Stimulated activated CD8-positive, alpha-beta memory T cell treated with anti-CD3 and anti-CD28 coated beads, Interleukin-4, amount 100 ng/mL, for 4 hours (primary cell): Measurements from ENCODE around the gene SIGLEC14.
"Not testable (repeated sequence)": the region's sequence is repeated elsewhere in the genome, so short reads cannot be mapped to it uniquely, and the experiment has no call there.

Source experiments
- DNase-seq, 2 donors: peaks; one replicate each; pipeline ENCODE4 v3.0.0-alpha.2; 2020; ENCODE audit warnings: low read depth in 2 of 2, low spot score in 1 of 2

Gene SIGLEC14

DNA sequence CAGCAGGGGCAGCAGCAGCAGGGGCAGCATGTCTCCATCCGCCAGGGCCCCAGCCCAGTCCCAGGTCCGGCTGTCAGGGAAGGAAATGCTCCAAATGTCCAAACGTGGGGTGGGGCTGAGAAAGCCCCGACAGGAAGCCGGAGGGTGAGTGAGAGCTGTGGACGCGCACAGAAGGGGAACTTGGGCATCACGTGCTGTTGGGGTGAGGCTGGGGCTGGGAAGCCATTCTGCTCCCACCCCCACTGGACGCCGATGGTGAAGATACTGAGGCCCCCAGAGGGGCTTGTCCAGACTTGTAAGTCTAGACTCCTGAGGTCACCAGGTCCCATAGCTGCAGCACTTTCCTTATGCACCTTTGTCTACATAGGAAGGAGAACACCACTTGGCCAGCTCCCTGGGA lies at the start of gene SIGLEC14:
SIGLEC14 (minus strand) TSS at position 96 of the 400 bp plus-strand sequence; CDS start at position 30, 66 bp downstream.
- DNase-seq = not testable (repeated sequence)

- no peak for DNase-seq
Measured at GRCh38 chr19:51695702-51696315, 49.2 kb upstream of the SIGLEC14 start.

DNA sequence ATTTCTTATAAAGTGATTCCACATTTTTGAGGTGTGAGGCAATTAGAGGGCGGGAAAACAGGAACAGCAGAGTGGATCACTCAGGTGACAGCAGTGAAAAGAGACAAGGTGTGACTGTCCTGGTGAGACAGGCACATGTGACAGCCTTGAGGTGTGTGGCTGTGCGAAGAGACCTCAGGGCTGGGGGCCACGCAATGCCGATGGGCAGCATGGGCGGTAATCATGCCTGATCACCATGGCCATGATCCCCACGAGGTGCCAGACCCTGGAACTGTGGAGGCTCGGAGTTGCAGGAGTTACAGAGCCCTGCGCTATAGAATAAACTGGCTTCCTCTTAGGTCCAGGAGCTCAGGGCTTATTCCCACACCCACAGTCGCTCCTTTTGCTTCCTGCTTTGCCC lies 48.5 kb upstream of the SIGLEC14 start:
- no peak for DNase-seq

DNA sequence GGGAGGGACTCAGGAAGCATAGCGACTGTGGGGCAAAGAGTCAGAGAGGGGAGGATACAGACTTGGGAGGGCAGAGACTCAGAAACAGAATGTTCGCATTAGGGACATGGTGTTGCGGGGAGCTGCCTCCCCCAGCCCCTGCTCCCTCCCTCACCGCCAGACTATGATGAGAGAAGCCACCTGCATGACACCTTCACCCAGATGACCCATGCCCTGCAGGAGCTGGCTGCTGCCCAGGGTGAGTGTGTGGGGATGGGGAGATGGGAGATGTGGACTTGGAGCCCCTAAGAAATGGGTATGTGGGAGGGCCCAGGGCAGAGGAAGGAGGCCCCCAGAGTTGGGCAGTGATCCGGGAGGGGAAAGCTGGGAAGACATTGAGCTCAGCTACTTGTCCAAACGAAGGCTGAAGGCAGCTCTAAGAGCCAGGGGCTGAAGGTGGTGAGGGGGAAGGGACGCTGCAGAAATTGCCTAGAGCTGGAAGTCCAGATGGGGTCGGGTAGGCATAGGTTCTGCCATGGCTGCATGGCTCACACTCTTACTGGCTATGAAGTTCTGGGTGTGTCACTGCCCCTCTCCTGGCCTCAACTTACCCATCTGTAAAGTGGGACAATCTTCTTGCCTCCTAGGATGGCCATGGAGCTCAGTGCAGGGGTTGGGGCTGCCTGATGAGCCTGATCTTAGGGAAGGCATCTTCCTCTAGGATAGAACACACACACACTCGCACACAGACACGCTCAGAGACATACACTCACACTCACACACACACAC lies 47.9 kb upstream of the SIGLEC14 start:
- no peak for DNase-seq

DNA sequence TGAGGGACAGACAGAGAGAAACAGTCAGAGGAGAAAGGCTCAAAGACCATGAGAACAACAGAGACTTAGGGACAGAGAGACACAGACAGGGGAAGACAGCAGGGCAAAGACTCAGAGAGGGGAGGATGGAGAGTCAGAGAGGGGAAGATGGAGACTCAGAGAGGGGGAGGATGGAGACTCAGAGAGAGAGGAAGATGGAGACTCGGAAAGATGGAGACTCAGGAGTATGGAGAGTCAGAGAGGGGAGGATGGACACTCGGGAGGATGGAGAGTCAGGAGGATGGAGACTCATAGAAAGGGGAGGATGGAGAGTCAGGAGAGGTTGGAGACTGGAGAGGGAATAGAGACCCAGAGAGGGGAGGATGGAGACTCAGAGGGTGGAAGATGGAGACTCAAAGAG lies 47.2 kb upstream of the SIGLEC14 start:
- no peak for DNase-seq

GRCh38 chr19:51693260-51693659 lies 46.6 kb upstream of the SIGLEC14 start, which contains the start of gene SPACA6:
Gene SPACA6, plus strand, starts transcription at chr19:51693330. Its CDS starts 197 bp downstream, at chr19:51693527.
- no peak for DNase-seq

DNA sequence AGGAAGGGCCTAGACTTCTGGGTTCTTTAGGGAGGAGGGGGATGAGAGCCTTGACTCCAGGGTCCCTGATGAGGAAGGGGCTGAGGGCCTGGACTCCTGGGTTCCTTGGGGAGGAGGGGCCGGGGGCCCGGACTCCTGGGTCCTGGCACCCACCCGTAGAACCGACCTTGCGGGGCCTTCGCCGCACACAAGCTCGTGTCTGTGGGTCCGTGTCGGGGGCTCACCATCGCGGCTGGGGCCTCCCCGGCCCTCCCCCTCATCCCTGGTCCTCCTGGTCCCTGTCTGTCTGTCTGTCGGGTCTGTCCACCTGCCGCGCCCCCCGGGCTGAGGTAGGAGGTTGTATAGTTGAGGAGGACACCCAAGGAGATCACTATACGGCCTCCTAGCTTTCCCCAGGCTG lies 45.8 kb upstream of the SIGLEC14 start:
- DNase-seq = no peak

GRCh38 chr19:51691584-51692428 lies 45.2 kb upstream of the SIGLEC14 start:
- no peak for DNase-seq

DNA sequence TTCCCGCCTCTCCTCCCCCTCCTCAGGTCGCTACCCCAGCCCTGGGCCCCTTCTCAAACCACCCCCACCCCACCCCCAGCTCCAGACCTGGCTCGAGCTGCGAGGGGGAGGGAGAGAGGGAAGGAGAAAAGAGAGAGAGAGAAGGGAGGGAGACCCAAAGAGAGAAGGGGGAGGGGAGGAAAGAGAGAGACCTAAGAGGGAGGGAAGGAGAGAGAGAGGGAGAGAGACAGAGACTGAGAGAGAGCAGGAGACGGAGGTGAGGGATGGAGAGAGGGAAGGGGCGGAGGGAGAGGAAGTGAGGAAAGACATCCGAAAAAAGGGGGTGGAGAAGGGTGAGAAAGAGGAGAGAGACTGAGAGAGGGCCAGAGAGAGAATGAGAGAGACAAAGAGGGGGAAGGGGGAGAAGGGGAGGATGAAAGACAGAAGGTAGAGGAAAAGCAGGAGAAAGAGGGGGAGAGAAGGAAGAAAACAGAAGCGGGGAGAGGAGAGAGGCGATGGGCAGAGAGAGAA lies 44.5 kb upstream of the SIGLEC14 start:
- DNase-seq = no peak

- DNase-seq = peak in 1 of 2 donors; percentile 24
Measured at GRCh38 chr19:51690454-51691073, 43.9 kb upstream of the SIGLEC14 start.

DNA sequence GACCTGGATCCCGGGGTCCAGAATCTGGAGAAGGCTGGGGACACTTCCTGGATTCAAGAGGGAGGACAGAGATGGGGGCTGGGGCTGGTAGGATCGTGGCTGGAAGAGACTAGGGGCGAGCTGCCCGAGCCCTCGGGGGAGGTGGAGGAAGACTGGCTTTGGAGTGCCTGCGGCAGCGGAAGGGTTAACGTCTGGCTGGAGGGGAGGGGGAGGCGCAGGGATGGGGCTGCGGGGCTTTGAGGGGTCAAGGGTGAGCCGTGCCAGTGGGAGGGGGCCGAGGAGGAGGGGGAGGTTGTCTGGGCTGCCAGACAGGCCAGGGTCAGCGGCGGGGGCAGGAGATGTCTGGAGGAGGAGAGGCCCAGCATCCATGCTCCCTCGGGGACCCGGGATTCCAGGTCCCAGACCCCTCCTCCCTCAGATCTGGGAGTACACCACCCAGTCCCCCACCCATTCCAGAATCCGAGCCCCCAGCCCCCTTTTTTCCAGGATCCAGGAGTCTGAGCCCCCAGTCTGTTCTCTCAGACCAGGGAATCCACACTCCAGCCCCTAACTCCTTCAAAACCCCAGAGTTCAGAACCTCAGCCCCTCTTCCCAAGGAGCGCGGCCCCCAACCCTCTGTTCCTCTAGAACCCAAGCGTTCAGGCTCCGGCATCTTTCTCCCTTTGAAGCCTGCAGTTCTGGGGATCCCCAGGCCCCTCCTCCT lies 43.3 kb upstream of the SIGLEC14 start:
- no peak for DNase-seq

DNA sequence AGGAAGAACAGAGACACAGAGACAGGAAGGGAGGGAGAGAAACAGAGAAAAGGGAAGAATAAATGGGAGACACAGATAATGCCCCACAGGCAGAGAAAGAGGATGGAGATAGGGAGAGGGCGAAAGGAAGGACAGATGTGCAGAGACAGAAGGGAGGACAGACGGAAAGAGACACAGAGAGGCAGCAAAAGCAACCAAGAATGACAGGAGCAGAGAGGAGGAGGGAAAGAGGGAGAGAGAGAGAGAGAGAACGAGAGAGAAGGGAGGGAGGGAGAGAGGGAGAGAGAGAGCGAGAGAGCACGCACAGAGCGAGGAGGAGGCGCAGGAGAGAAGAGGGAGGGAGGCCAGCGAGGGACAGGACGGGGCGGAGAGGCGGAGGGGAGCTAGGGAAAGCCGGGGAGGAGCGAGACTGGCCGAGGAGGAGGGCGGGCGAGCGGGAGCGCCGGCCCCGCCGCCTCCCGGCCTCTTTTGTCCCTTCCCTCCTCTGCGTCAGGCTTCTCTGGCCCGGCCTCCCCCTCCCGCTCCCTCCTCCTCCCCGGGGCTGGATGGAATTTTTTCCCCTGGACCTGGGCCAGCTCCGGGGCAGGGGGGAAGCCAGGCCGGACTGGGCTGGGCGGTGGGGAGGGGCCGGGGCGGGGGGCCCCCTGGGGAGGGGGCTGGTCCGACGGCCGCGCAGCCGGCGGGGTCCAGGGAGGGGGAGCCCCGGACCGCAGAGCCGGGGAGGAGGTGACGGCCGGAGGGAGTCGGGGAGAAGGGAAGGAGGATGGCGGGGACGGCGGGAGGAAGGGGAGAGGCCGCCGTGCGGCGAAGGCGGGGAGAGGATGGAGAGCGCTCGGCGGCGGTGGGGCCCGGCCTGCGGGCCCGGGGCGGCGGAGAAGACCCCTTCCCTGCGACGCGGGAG lies 42.3 kb upstream of the SIGLEC14 start:
- no peak for DNase-seq

DNA sequence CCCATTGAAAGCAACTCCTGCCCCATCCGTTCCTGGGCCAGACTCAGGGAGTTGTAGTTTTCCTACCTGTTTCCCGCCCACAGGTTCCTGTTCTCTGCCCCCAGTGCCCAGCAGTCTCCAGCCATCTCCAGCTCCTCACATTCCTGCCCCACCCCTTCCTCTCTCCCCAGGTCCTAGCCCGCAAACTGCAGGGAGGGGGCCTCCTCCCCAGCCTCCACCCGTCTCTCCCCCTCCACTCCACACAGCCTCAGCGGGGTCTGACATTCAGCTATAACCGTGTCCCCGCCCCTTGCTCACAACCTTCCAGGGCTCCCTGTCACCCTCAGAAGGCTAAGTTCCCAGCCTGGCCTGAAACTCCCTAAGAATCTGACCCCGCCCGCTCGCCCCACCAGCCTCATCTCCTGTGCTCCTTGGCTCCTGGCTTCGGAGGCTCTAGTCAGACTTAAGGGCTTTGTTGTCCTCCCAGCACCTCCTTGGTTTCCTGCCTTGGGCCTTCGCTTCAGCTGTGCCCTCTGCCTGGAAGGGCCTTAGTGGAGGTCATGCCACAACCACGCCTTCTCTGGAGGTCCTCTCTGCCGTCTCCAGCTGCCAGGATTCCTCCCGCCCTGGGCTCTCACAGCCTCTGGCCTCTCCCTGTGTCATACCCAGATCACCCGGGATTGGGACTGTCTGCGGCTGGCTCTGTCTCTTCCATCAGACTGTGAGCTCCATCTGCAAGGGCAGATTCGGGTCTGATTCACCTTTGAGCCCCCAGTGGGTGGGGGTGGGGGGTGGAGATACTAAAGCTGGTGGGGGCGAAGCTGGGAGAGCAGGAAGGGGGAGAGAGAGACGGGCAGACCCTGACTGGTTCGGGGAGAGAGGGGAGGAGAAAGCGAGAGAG lies 41.4 kb upstream of the SIGLEC14 start:
- no peak for DNase-seq

DNA sequence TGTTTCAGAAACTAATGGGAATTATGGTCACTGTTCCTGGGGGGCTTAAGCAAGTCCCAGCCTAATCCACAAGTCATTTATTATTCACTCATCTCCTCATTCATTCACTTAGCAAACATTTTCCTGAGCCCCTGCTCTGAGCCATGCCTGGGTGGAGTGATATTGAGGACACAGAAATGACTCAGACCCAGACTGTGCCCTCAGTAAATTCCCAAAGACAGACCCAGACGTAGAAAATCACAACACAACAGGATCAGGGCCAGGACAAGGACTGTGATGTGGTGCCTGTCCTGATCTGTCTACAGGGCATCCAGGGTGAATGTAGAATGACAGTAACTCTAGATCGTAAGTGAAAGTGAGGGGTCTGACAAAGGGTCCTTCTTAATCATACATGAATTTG lies 39.5 kb upstream of the SIGLEC14 start:
- DNase-seq = no peak

- no peak for DNase-seq
Measured at GRCh38 chr19:51681286-51681941, 34.8 kb upstream of the SIGLEC14 start.

GRCh38 chr19:51680474-51680873 lies 33.8 kb upstream of the SIGLEC14 start:
- DNase-seq = no peak

DNA sequence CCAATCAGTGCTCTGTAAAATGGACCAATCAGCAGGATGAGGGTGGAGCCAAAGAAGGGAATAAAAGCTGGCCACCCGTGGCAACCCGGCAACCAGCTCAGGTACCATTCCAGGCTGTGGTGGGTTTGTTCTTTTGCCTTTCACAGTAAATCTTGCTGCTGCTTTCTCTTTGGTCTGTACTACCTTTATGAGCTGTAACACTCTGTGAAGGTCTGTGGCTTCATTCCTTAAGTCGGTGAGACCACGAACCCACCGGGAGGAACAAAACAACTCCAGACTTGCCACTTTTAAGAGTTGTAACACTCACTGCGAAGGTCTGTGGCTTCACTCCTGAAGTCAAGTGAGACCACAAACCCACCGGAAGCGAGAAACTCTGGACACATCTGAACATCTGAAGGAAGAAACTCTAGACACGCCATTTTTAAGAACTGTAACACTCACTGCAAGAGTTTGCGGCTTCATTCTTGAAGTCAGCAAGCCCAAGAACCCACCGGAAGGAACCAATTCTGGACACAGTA lies 30.0 kb upstream of the SIGLEC14 start:
- DNase-seq = no peak
